Caco-2 (cell line): ENCODE results near the gene AKR1B1. TPM values are rescaled to one million over a fixed set of nuclear protein-coding genes. Genes with fewer than 3 reads are reported as not detected.

ENCODE experiments used
- BruUV-seq: library from RNA; stranded (reverse); fragments of 400-500 nt; replicated peaks from 2 replicates; lab custom pipeline; 2021; lab: Mats Ljungman, UMichigan
- CTCF ChIA-PET: fragments of 300-600 bp; sonication (Branson Sonifier 250); formaldehyde crosslinking; loops from one replicate; lab custom pipeline; 2022; ENCODE audit warnings: antibody characterized with exemption; lab: Charles Lee
- POLR2A ChIA-PET: fragments of 300-600 bp; sonication (Branson Sonifier 250); formaldehyde crosslinking; loops from one replicate; lab custom pipeline; 2022; ENCODE audit warnings: antibody characterized with exemption; lab: Charles Lee
- DNase-seq, 2 experiments: peaks; one replicate each; pipeline versions ENCODE4 v3.0.0 to v3.0.0-alpha.2; 2020 to 2022
- H3K27me3 ChIP-seq: replicated peaks from 2 replicates; pipeline ENCODE4 v1.6.0; 2011; ENCODE audit warnings: low read length; ENCODE audit not compliant: control insufficient read depth, insufficient read depth
- H3K36me3 ChIP-seq: 2 replicates; pipeline ENCODE4 v1.5.1; 2011; ENCODE audit warnings: low read length; ENCODE audit not compliant: control insufficient read depth, insufficient read depth
- H3K4me1 ChIP-seq: fragments of 250-450 bp; sonication (Bioruptor Pico); 2 replicates; pipeline ENCODE4 v1.5.1; 2020; ENCODE audit warnings: mild to moderate bottlenecking
- H3K4me3 ChIP-seq: 2 replicates; pipeline ENCODE4 v1.5.1; 2011; ENCODE audit warnings: low read depth, mild to moderate bottlenecking, control low read depth, low read length
- H3K9me3 ChIP-seq: fragments of 250-450 bp; sonication (Bioruptor Pico); 2 replicates; pipeline ENCODE4 v1.5.1; 2020; ENCODE audit warnings: mild to moderate bottlenecking, moderate library complexity
- H3K27ac Mint-ChIP-seq: one replicate; pipeline ENCODE4 v1.8.0; 2022; ENCODE audit warnings: mixed read lengths; ENCODE audit not compliant: unreplicated experiment
- H3K27me3 Mint-ChIP-seq: one replicate; pipeline ENCODE4 v1.8.0; 2022; ENCODE audit warnings: mixed read lengths; ENCODE audit not compliant: insufficient read depth, unreplicated experiment
- H3K36me3 Mint-ChIP-seq: one replicate; pipeline ENCODE4 v1.8.0; 2022; ENCODE audit warnings: mild to moderate bottlenecking, mixed read lengths; ENCODE audit not compliant: insufficient read depth, unreplicated experiment
- H3K4me1 Mint-ChIP-seq: one replicate; pipeline ENCODE4 v1.8.0; 2022; ENCODE audit warnings: low read depth, mixed read lengths; ENCODE audit not compliant: unreplicated experiment
- H3K4me3 Mint-ChIP-seq: one replicate; pipeline ENCODE4 v1.8.0; 2022; ENCODE audit warnings: mild to moderate bottlenecking, moderate library complexity, mixed read lengths; ENCODE audit not compliant: unreplicated experiment
- H3K9me3 Mint-ChIP-seq: one replicate; pipeline ENCODE4 v1.8.0; 2022; ENCODE audit warnings: mixed read lengths; ENCODE audit not compliant: unreplicated experiment
- intact Hi-C: fragments of 100-400 bp; cut with micrococcal nuclease; formaldehyde crosslinking; loops from one replicate; pipeline ENCODE4 v1.10.0; 2022; ENCODE audit not compliant: unreplicated experiment
- total RNA-seq: library from RNA; stranded (reverse); gene quantifications from 2 replicates; pipeline ENCODE4 v1.2.3, GENCODE V29; 2022
- TF ChIP-seq, protein P1 (sequence below), 2 experiments: fragments of 200-600 bp in 1 of 2; IDR thresholded peaks; 1 replicate in 1 of 2; 2 replicates in 1 of 2; pipeline versions ENCODE4 v1.5.1 to v1.8.0; 2011 to 2022; ENCODE audit warnings: antibody characterized with exemption in 1 of 2, control low read depth in 1 of 2, inconsistent platforms in 1 of 2, low read depth in 1 of 2, low read length in 1 of 2, mild to moderate bottlenecking in 1 of 2, moderate library complexity in 1 of 2; ENCODE audit not compliant: insufficient read depth in 1 of 2, severe bottlenecking in 1 of 2, unreplicated experiment in 1 of 2

The AKR1B1 gene
- total RNA-seq, 1 experiment from 2014 or later = 58.6 TPM

DNA sequence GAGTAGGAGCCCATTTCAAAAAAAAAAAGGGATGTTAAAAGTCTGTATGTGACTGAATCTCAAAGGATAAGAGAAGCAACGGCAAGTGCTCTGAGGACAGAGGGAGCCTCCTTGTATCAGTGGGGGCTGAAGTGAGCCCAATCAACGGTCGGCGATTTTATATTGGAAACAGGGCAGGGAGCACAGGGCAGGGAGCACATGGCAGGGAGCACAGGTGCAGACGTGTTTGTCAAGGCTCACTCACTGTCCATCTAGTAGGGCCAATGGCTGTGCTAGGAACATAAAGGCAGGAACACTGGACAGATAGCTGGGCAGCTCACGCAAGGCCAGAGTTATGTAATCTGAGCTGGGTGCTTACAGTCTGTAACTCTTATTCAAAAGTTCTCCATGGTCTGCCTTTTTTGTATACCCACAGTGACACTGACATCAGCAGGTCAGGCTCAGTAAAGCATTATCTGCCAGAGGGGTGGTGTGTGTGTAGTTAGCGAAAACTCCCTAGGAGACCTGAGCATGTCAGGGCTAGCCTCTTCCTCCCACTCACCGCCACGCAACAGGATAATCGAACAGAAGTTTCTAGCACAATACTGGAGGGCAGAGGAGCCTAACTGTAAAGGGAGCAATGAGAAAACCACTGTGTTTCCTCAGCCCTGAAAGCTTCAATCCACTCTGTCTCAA lies 15.4 kb downstream of the AKR1B1 start:
- TF ChIP-seq, protein P1, sequence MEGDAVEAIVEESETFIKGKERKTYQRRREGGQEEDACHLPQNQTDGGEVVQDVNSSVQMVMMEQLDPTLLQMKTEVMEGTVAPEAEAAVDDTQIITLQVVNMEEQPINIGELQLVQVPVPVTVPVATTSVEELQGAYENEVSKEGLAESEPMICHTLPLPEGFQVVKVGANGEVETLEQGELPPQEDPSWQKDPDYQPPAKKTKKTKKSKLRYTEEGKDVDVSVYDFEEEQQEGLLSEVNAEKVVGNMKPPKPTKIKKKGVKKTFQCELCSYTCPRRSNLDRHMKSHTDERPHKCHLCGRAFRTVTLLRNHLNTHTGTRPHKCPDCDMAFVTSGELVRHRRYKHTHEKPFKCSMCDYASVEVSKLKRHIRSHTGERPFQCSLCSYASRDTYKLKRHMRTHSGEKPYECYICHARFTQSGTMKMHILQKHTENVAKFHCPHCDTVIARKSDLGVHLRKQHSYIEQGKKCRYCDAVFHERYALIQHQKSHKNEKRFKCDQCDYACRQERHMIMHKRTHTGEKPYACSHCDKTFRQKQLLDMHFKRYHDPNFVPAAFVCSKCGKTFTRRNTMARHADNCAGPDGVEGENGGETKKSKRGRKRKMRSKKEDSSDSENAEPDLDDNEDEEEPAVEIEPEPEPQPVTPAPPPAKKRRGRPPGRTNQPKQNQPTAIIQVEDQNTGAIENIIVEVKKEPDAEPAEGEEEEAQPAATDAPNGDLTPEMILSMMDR (IDR thresholded peaks at IDR 0.05; ENCODE audit: insufficient read depth in 1 of 2, low read depth in 1 of 2, low read length in 1 of 2, severe bottlenecking in 1 of 2, unreplicated experiment in 1 of 2) = no peak
- Mint-ChIP-seq H3K9me3 (no peaks in the 10 kb centered on the region), H3K36me3 (peaks cover 5% of the 10 kb centered on the region), H3K4me1 (no peaks in the 10 kb centered on the region), H3K27ac (no peak overlapping the region), H3K4me3 (no peak overlapping the region), H3K27me3 (no peaks in the 10 kb centered on the region)
- no peak overlapping the region for H3K4me3 ChIP-seq
- ChIA-PET CTCF (no interaction called here), POLR2A (no interaction called here)
- no peaks in the 10 kb centered on the region for H3K27me3 ChIP-seq
- intact Hi-C loops = loop anchor here (2.0 kb wide), 1 partner anchor 69 kb away; no protein-coding TSS in a partner anchor
- H3K36me3 ChIP-seq = no peaks in the 10 kb centered on the region
- no peaks in the 10 kb centered on the region for H3K4me1 ChIP-seq
- BruUV-seq = no TSS peak
- no peaks in the 10 kb centered on the region for H3K9me3 ChIP-seq
- DNase-seq = no peak

DNA sequence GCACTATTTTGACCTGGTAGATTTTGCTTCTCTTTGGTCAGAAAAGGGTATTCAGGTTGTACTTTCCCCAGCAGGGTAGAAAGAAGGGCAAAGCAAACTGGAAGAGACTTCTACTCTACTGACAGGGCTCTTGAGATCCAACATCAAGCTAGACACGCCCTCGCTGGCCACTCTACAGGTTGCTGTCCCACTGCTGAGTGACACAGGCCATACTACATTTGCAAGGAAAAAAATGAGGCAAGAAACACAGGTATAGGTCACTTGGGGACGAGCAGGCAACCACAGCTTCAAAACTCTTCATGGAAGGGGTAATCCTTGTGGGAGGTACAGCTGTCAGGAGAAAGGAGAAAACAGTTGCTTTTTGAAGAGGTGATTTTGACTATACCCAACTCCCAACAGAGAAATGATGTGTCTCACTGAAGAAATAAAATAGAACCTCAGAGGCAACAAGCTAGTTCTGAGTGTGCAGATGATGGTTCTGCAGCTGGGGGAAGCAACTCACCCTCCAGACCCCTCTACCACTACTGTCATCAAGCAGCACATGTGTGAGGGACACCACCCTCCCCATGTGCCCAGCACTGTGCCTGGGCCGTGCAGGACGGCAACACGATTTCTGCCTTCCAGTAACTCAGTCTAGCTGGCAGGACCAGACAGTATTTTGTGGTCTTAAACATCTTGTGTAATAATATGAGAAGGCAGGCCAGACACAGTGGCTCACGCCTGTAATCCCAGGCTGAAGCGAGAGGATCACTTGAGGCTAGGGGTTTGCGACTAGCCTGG lies 16.3 kb downstream of the AKR1B1 start:
- CTCF ChIA-PET = interaction anchor here (0.6 kb wide), 1 partner anchor 72 kb away, joined by 3 read pairs; no protein-coding TSS in a partner anchor
- POLR2A ChIA-PET = no interaction called here
- H3K4me3 ChIP-seq = no peak overlapping the region
- TF ChIP-seq, protein P1 (IDR thresholded peaks at IDR 0.05; ENCODE audit: insufficient read depth in 1 of 2, low read depth in 1 of 2, low read length in 1 of 2, severe bottlenecking in 1 of 2, unreplicated experiment in 1 of 2) = no peak
- H3K36me3 Mint-ChIP-seq = peaks cover 5% of the 10 kb centered on the region
- no peak overlapping the region for H3K4me3 Mint-ChIP-seq
- no peaks in the 10 kb centered on the region for H3K27me3 Mint-ChIP-seq
- no peaks in the 10 kb centered on the region for H3K27me3 ChIP-seq
- no peak for DNase-seq
- H3K36me3 ChIP-seq = no peaks in the 10 kb centered on the region
- no peaks in the 10 kb centered on the region for H3K9me3 ChIP-seq
- no peaks in the 10 kb centered on the region for H3K4me1 ChIP-seq
- intact Hi-C loops = no loop called here
- H3K9me3 Mint-ChIP-seq = no peaks in the 10 kb centered on the region
- H3K27ac Mint-ChIP-seq = no peak overlapping the region
- no TSS peak for BruUV-seq
- no peaks in the 10 kb centered on the region for H3K4me1 Mint-ChIP-seq

DNA sequence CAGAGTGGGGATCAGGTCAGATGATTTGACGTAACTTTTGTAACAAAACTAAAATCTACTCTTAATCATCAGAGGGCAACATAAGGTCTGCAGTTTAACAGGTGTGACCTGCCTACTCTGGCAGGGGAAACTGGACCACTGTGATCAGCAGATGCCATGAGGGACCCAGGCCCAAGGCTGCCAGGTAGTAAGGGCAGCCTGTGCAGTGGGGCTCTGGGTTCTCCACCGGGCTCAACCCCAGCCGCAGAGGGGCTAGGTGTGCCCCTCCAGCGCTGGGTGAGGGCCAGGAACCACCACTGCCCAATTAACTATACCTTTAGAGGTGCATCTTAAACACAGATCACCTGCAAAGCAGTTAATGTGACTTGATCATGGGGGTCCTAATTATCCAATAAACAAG lies 17.6 kb downstream of the AKR1B1 start:
- no TSS peak for BruUV-seq
- TF ChIP-seq, protein P1 (IDR thresholded peaks at IDR 0.05; ENCODE audit: insufficient read depth in 1 of 2, low read depth in 1 of 2, low read length in 1 of 2, severe bottlenecking in 1 of 2, unreplicated experiment in 1 of 2) = no peak
- Histone ChIP-seq H3K4me3 (no peak overlapping the region), H3K27me3 (no peaks in the 10 kb centered on the region), H3K4me1 (no peaks in the 10 kb centered on the region), H3K36me3 (no peaks in the 10 kb centered on the region), H3K9me3 (no peaks in the 10 kb centered on the region)
- H3K4me3 Mint-ChIP-seq = no peak overlapping the region
- intact Hi-C loops = no loop called here
- DNase-seq = no peak
- POLR2A ChIA-PET = no interaction called here
- no peaks in the 10 kb centered on the region for H3K9me3 Mint-ChIP-seq
- no peak overlapping the region for H3K27ac Mint-ChIP-seq
- no peaks in the 10 kb centered on the region for H3K27me3 Mint-ChIP-seq
- no peaks in the 10 kb centered on the region for H3K4me1 Mint-ChIP-seq
- H3K36me3 Mint-ChIP-seq = peaks cover 5% of the 10 kb centered on the region
- CTCF ChIA-PET = interaction anchor here (2.2 kb wide), 1 partner anchor 73 kb away, joined by 5 read pairs; no protein-coding TSS in a partner anchor
